ENCODE measurements around the gene ARL16. TPM values are rescaled to one million over a fixed set of nuclear protein-coding genes. Genes with fewer than 3 reads are reported as not detected.

ARL16 gene
- total RNA-seq, 1 experiment from 2014 or later: 40.1 TPM

GRCh38 chr17:81648013-81648706, 35.4 kb downstream of the ARL16 start:
- Mint-ChIP-seq H3K27ac (ENCODE audit: unreplicated experiment) (no peak overlapping the region), H3K4me1 (ENCODE audit: low read depth, unreplicated experiment) (peaks cover 9% of the 10 kb centered on the region), H3K36me3 (ENCODE audit: insufficient read depth, unreplicated experiment) (peaks cover 5% of the 10 kb centered on the region), H3K4me3 (ENCODE audit: low read depth, unreplicated experiment) (no peak overlapping the region), H3K9me3 (ENCODE audit: low read depth, unreplicated experiment) (no peaks in the 10 kb centered on the region), H3K27me3 (ENCODE audit: unreplicated experiment) (peaks cover 11% of the 10 kb centered on the region)
- TF ChIP-seq CTCF (IDR thresholded peaks at IDR 0.05; ENCODE audit: unreplicated experiment): no peak
- no peak for DNase-seq
- intact Hi-C loops (cut with micrococcal nuclease; ENCODE audit: unreplicated experiment): no loop called here
- no TSS peak for BruUV-seq (replicated peaks)
- CTCF ChIA-PET: no interaction called here

GRCh38 chr17:81647640-81648012, 36.0 kb downstream of the ARL16 start:
- H3K4me1 Mint-ChIP-seq (ENCODE audit: low read depth, unreplicated experiment): peaks cover 9% of the 10 kb centered on the region
- H3K27ac Mint-ChIP-seq (ENCODE audit: unreplicated experiment): no peak overlapping the region
- H3K4me3 Mint-ChIP-seq (ENCODE audit: low read depth, unreplicated experiment): no peak overlapping the region
- intact Hi-C loops (cut with micrococcal nuclease; ENCODE audit: unreplicated experiment): no loop called here
- peaks cover 11% of the 10 kb centered on the region for H3K27me3 Mint-ChIP-seq (ENCODE audit: unreplicated experiment)
- H3K36me3 Mint-ChIP-seq (ENCODE audit: insufficient read depth, unreplicated experiment): peaks cover 5% of the 10 kb centered on the region
- CTCF ChIA-PET: no interaction called here
- DNase-seq: no peak
- no peaks in the 10 kb centered on the region for H3K9me3 Mint-ChIP-seq (ENCODE audit: low read depth, unreplicated experiment)
- BruUV-seq (replicated peaks): no TSS peak
- no peak for TF ChIP-seq CTCF (IDR thresholded peaks at IDR 0.05; ENCODE audit: unreplicated experiment)

DNA sequence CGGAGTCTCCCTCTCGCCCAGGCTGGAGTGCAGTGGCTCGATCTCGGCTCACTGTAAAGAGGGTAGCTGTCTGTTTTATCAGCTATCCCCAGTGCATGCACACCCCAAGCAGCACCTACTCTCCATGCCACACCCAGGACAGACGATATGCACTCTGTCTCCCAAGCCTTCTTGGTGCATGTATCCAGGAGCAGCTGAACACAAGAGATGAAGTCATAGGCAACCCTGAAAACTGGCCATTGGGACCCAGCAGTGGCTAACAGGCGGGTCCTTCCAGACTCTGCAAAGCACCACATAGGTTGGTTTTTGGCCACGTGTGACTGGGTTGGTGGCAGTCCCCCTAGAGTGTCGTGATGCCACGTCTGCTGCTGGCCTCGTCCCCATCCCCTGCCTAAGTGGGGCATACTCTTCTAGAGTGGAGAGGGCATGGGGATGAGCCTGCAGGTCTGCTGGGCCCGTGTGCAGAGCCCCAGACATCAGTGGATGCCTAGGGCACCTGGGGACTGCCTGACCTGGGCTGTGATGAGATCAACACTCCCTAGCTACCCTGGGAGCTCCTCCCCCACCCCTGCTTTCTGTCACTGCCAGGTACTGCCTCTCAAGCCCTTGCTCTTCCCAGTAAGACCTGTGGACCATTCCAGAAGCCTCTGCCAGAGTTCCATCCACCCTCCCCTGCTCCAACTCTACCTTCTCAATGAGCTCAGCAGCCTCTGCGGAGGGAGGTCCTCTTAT, 36.6 kb downstream of the ARL16 start:
- Mint-ChIP-seq H3K36me3 (ENCODE audit: insufficient read depth, unreplicated experiment) (peaks cover 5% of the 10 kb centered on the region), H3K9me3 (ENCODE audit: low read depth, unreplicated experiment) (no peaks in the 10 kb centered on the region), H3K4me3 (ENCODE audit: low read depth, unreplicated experiment) (no peak overlapping the region), H3K27me3 (ENCODE audit: unreplicated experiment) (peaks cover 11% of the 10 kb centered on the region), H3K4me1 (ENCODE audit: low read depth, unreplicated experiment) (peaks cover 7% of the 10 kb centered on the region), H3K27ac (ENCODE audit: unreplicated experiment) (no peak overlapping the region)
- DNase-seq: no peak
- no peak for TF ChIP-seq CTCF (IDR thresholded peaks at IDR 0.05; ENCODE audit: unreplicated experiment)
- no TSS peak for BruUV-seq (replicated peaks)
- intact Hi-C loops (cut with micrococcal nuclease; ENCODE audit: unreplicated experiment): no loop called here
- CTCF ChIA-PET: no interaction called here

GRCh38 chr17:81644976-81645952, 38.3 kb downstream of the ARL16 start:
- Mint-ChIP-seq H3K36me3 (ENCODE audit: insufficient read depth, unreplicated experiment) (peaks cover 5% of the 10 kb centered on the region), H3K4me1 (ENCODE audit: low read depth, unreplicated experiment) (no peaks in the 10 kb centered on the region), H3K4me3 (ENCODE audit: low read depth, unreplicated experiment) (no peak overlapping the region), H3K27me3 (ENCODE audit: unreplicated experiment) (peaks cover 11% of the 10 kb centered on the region), H3K27ac (ENCODE audit: unreplicated experiment) (no peak overlapping the region), H3K9me3 (ENCODE audit: low read depth, unreplicated experiment) (no peaks in the 10 kb centered on the region)
- DNase-seq: no peak
- BruUV-seq (replicated peaks): no TSS peak
- CTCF ChIA-PET: no interaction called here
- no peak for TF ChIP-seq CTCF (IDR thresholded peaks at IDR 0.05; ENCODE audit: unreplicated experiment)
- intact Hi-C loops (cut with micrococcal nuclease; ENCODE audit: unreplicated experiment): no loop called here
